WTC11 (cell line): Measurements from ENCODE around the gene DMPK. TPM values are rescaled to one million over a fixed set of nuclear protein-coding genes. Genes with fewer than 3 reads are reported as not detected.

Source experiments
- ATAC-seq: fragments of 200-7000 bp; cut with Tn5 transposase; 2 replicates; pipeline ENCODE4 v1.10.0; 2021; ENCODE audit warnings: mild to moderate bottlenecking, moderate library complexity
- CTCF ChIA-PET: fragments of 300-600 bp; sonication (Branson Sonifier 250); formaldehyde crosslinking; loops from one replicate; lab custom pipeline; 2021; ENCODE audit warnings: antibody characterized with exemption; lab: Charles Lee
- POLR2A ChIA-PET: fragments of 350-600 bp; sonication (Branson Sonifier 250); formaldehyde crosslinking; loops from one replicate; lab custom pipeline; 2021; ENCODE audit warnings: antibody characterized with exemption; lab: Charles Lee
- DNase-seq: peaks from one replicate; pipeline ENCODE4 v3.0.0; 2021; ENCODE audit warnings: low spot score
- H3K27ac Mint-ChIP-seq: 2 replicates; pipeline ENCODE4 v1.8.0; 2021; ENCODE audit warnings: mixed read lengths
- H3K27me3 Mint-ChIP-seq: 2 replicates; pipeline ENCODE4 v1.8.0; 2021; ENCODE audit warnings: low read depth, mild to moderate bottlenecking, moderate library complexity, mixed read lengths
- H3K36me3 Mint-ChIP-seq: 2 replicates; pipeline ENCODE4 v1.8.0; 2021; ENCODE audit warnings: mixed read lengths
- H3K4me1 Mint-ChIP-seq: 2 replicates; pipeline ENCODE4 v1.8.0; 2022; ENCODE audit warnings: mixed read lengths
- H3K4me3 Mint-ChIP-seq: 2 replicates; pipeline ENCODE4 v1.8.0; 2021; ENCODE audit warnings: mild to moderate bottlenecking, moderate library complexity, mixed read lengths
- H3K9me3 Mint-ChIP-seq: 2 replicates; pipeline ENCODE4 v1.8.0; 2021; ENCODE audit warnings: mixed read lengths
- E2F1 ChIP-seq: sonication (generic); formaldehyde crosslinking; IDR thresholded peaks from 2 replicates; pipeline ENCODE4 v1.8.0; 2022; ENCODE audit warnings: mild to moderate bottlenecking, missing genetic modification reagents
- E2F4 ChIP-seq: sonication (generic); formaldehyde crosslinking; IDR thresholded peaks from 2 replicates; pipeline ENCODE4 v1.8.1; 2022; ENCODE audit warnings: low read depth, mild to moderate bottlenecking, moderate library complexity, missing genetic modification reagents, borderline replicate concordance
- E2F5 ChIP-seq: sonication (generic); formaldehyde crosslinking; IDR thresholded peaks from 2 replicates; pipeline ENCODE4 v1.8.1; 2022; ENCODE audit warnings: mild to moderate bottlenecking, moderate library complexity, missing genetic modification reagents
- ERG ChIP-seq: fragments of 250-450 bp; sonication (Bioruptor Pico); IDR thresholded peaks from 2 replicates; pipeline ENCODE4 v1.8.0; 2021; ENCODE audit warnings: mild to moderate bottlenecking
- FOXJ3 ChIP-seq: sonication (generic); formaldehyde crosslinking; IDR thresholded peaks from 2 replicates; pipeline ENCODE4 v1.9.0; 2021; ENCODE audit warnings: missing genetic modification reagents, mild to moderate bottlenecking, borderline replicate concordance
- FOXP4 ChIP-seq: sonication (generic); formaldehyde crosslinking; IDR thresholded peaks from 2 replicates; pipeline ENCODE4 v1.8.0; 2022; ENCODE audit warnings: mild to moderate bottlenecking, missing genetic modification reagents
- GTF2I ChIP-seq: fragments of 250-450 bp; sonication (Bioruptor Pico); conservative IDR thresholded peaks from 2 replicates; pipeline ENCODE4 v1.4.0; 2021; ENCODE audit warnings: mild to moderate bottlenecking
- MXD4 ChIP-seq: fragments of 250-450 bp; sonication (Bioruptor Pico); IDR thresholded peaks from 2 replicates; pipeline ENCODE4 v1.8.0; 2021; ENCODE audit warnings: mild to moderate bottlenecking, moderate library complexity, borderline replicate concordance
- NFYB ChIP-seq: sonication (generic); formaldehyde crosslinking; conservative IDR thresholded peaks from 2 replicates; pipeline ENCODE4 v1.8.0; 2022; ENCODE audit warnings: low read depth, missing genetic modification reagents
- OVOL2 ChIP-seq: fragments of 250-450 bp; sonication (Bioruptor Pico); IDR thresholded peaks from 2 replicates; pipeline ENCODE4 v1.9.0; 2021; ENCODE audit warnings: mild to moderate bottlenecking, borderline replicate concordance
- ZBTB21 ChIP-seq: sonication (generic); formaldehyde crosslinking; IDR thresholded peaks from 2 replicates; pipeline ENCODE4 v1.8.1; 2023; ENCODE audit warnings: mild to moderate bottlenecking, missing genetic modification reagents, borderline replicate concordance
- ZBTB43 ChIP-seq: sonication (generic); formaldehyde crosslinking; IDR thresholded peaks from 2 replicates; pipeline ENCODE4 v1.8.1; 2023; ENCODE audit warnings: mild to moderate bottlenecking, missing genetic modification reagents
- ZNF121 ChIP-seq: sonication (generic); formaldehyde crosslinking; IDR thresholded peaks from 2 replicates; pipeline ENCODE4 v1.8.0; 2023; ENCODE audit warnings: missing genetic modification reagents
- ZNF138 ChIP-seq: sonication (generic); formaldehyde crosslinking; conservative IDR thresholded peaks from 2 replicates; pipeline ENCODE4 v1.8.1; 2022; ENCODE audit warnings: mild to moderate bottlenecking, moderate library complexity, missing genetic modification reagents
- total RNA-seq: library from RNA; stranded (reverse); gene quantifications from 3 replicates; pipeline ENCODE4 v1.2.3, GENCODE V29; 2021
- TF ChIP-seq, protein P1 (sequence below): fragments of 250-450 bp; sonication (Bioruptor Pico); IDR thresholded peaks from 2 replicates; pipeline ENCODE4 v2.1.2; 2022; ENCODE audit warnings: mild to moderate bottlenecking, moderate library complexity
- TF ChIP-seq, protein P2 (sequence below): sonication (generic); formaldehyde crosslinking; IDR thresholded peaks from 2 replicates; pipeline ENCODE4 v1.8.0; 2023; ENCODE audit warnings: missing genetic modification reagents, mild to moderate bottlenecking, borderline replicate concordance
- TF ChIP-seq, protein P3 (sequence below): sonication (generic); formaldehyde crosslinking; IDR thresholded peaks from 2 replicates; pipeline ENCODE4 v1.8.1; 2022; ENCODE audit warnings: low read depth, missing genetic modification reagents, borderline replicate concordance

The DMPK gene
- total RNA-seq, 1 experiment from 2014 or later, result 42.7 TPM

GRCh38 chr19:45826934-45827333, 44.6 kb upstream of the DMPK start (continued):
- TF ChIP-seq, protein P1, sequence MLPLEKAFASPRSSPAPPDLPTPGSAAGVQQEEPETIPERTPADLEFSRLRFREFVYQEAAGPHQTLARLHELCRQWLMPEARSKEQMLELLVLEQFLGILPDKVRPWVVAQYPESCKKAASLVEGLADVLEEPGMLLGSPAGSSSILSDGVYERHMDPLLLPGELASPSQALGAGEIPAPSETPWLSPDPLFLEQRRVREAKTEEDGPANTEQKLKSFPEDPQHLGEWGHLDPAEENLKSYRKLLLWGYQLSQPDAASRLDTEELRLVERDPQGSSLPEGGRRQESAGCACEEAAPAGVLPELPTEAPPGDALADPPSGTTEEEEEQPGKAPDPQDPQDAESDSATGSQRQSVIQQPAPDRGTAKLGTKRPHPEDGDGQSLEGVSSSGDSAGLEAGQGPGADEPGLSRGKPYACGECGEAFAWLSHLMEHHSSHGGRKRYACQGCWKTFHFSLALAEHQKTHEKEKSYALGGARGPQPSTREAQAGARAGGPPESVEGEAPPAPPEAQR (CRISPR knock-in tag), result no peak
- TF ChIP-seq, protein P2, sequence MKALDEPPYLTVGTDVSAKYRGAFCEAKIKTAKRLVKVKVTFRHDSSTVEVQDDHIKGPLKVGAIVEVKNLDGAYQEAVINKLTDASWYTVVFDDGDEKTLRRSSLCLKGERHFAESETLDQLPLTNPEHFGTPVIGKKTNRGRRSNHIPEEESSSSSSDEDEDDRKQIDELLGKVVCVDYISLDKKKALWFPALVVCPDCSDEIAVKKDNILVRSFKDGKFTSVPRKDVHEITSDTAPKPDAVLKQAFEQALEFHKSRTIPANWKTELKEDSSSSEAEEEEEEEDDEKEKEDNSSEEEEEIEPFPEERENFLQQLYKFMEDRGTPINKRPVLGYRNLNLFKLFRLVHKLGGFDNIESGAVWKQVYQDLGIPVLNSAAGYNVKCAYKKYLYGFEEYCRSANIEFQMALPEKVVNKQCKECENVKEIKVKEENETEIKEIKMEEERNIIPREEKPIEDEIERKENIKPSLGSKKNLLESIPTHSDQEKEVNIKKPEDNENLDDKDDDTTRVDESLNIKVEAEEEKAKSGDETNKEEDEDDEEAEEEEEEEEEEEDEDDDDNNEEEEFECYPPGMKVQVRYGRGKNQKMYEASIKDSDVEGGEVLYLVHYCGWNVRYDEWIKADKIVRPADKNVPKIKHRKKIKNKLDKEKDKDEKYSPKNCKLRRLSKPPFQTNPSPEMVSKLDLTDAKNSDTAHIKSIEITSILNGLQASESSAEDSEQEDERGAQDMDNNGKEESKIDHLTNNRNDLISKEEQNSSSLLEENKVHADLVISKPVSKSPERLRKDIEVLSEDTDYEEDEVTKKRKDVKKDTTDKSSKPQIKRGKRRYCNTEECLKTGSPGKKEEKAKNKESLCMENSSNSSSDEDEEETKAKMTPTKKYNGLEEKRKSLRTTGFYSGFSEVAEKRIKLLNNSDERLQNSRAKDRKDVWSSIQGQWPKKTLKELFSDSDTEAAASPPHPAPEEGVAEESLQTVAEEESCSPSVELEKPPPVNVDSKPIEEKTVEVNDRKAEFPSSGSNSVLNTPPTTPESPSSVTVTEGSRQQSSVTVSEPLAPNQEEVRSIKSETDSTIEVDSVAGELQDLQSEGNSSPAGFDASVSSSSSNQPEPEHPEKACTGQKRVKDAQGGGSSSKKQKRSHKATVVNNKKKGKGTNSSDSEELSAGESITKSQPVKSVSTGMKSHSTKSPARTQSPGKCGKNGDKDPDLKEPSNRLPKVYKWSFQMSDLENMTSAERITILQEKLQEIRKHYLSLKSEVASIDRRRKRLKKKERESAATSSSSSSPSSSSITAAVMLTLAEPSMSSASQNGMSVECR (CRISPR knock-in tag), result no peak
- TF ChIP-seq, protein P3, sequence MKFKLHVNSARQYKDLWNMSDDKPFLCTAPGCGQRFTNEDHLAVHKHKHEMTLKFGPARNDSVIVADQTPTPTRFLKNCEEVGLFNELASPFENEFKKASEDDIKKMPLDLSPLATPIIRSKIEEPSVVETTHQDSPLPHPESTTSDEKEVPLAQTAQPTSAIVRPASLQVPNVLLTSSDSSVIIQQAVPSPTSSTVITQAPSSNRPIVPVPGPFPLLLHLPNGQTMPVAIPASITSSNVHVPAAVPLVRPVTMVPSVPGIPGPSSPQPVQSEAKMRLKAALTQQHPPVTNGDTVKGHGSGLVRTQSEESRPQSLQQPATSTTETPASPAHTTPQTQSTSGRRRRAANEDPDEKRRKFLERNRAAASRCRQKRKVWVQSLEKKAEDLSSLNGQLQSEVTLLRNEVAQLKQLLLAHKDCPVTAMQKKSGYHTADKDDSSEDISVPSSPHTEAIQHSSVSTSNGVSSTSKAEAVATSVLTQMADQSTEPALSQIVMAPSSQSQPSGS (CRISPR knock-in tag), result no peak
- no peak for TF ChIP-seq E2F5 (CRISPR knock-in tag)
- TF ChIP-seq ZBTB21 (CRISPR knock-in tag), result no peak
- no peak for TF ChIP-seq MXD4 (CRISPR knock-in tag)
- TF ChIP-seq FOXJ3 (CRISPR knock-in tag), result no peak
- no peak for TF ChIP-seq FOXP4
- TF ChIP-seq ZNF121 (CRISPR knock-in tag), result no peak

- ATAC-seq (no peak), DNase-seq (no peak)
- Mint-ChIP-seq H3K27ac (peak overlapping the region; percentile 45; the same call in 1 of the 2 replicates), H3K36me3 (peaks cover 71% of the 10 kb centered on the region), H3K4me1 (peaks cover 2% of the 10 kb centered on the region; the same call in 1 of the 2 replicates), H3K27me3 (no peaks in the 10 kb centered on the region), H3K9me3 (no peaks in the 10 kb centered on the region), H3K4me3 (no peak overlapping the region)
- ChIA-PET CTCF (interaction anchor here (0.6 to 5.2 kb wide), 3 partner anchors 10 to 971 kb away, joined by 3 to 45 read pairs (median 4); partner anchors contain the start of gene RSPH6A), POLR2A (no interaction called here)
- TF ChIP-seq ZBTB21 (CRISPR knock-in tag) (no peak), OVOL2 (CRISPR knock-in tag) (no peak), ERG (CRISPR knock-in tag) (no peak), E2F4 (CRISPR knock-in tag) (no peak), GTF2I (no peak), ZBTB43 (CRISPR knock-in tag) (no peak), ZNF121 (CRISPR knock-in tag) (no peak), E2F1 (CRISPR knock-in tag) (no peak), NFYB (CRISPR knock-in tag) (no peak), ZNF138 (CRISPR knock-in tag) (no peak)
Measured at GRCh38 chr19:45825917-45826893, 43.9 kb upstream of the DMPK start.
